Smooth muscle cell (in vitro differentiated cells): Measurements from ENCODE around the gene S100A4. TPM values are rescaled to one million over a fixed set of nuclear protein-coding genes. Genes with fewer than 3 reads are reported as not detected.

ENCODE experiments used
- DNase-seq: peaks from one replicate; lab custom pipeline; 2025; ENCODE audit not compliant: unreplicated experiment; lab: John Stamatoyannopoulos, UW
- H2AFZ ChIP-seq: fragments of 200-600 bp; sonication (generic); 2 replicates; pipeline ENCODE4 v1.6.0; 2016; ENCODE audit warnings: antibody characterized with exemption, low read depth, mild to moderate bottlenecking
- H3F3A ChIP-seq: fragments of 200-600 bp; sonication (generic); 2 replicates; pipeline ENCODE4 v1.6.0; 2017; ENCODE audit warnings: antibody characterized with exemption, low read depth
- H3K27ac ChIP-seq: fragments of 200-600 bp; sonication (generic); 2 replicates; pipeline ENCODE4 v1.5.1; 2016; ENCODE audit warnings: low read depth, mild to moderate bottlenecking
- H3K27me3 ChIP-seq: fragments of 200-600 bp; sonication (generic); 2 replicates; pipeline ENCODE4 v1.6.1; 2016; ENCODE audit warnings: low read depth, mild to moderate bottlenecking
- H3K36me3 ChIP-seq: fragments of 200-600 bp; sonication (generic); 2 replicates; pipeline ENCODE4 v1.5.1; 2016; ENCODE audit warnings: low read depth
- H3K4me1 ChIP-seq: fragments of 200-600 bp; sonication (generic); 2 replicates; pipeline ENCODE4 v1.5.1; 2016; ENCODE audit warnings: low read depth
- H3K4me2 ChIP-seq: fragments of 200-600 bp; sonication (generic); 2 replicates; pipeline ENCODE4 v1.6.0; 2016; ENCODE audit warnings: mild to moderate bottlenecking
- H3K4me3 ChIP-seq: fragments of 200-600 bp; sonication (generic); 2 replicates; pipeline ENCODE4 v1.5.1; 2016; ENCODE audit warnings: mild to moderate bottlenecking
- H3K79me2 ChIP-seq: fragments of 200-600 bp; sonication (generic); 2 replicates; pipeline ENCODE4 v1.6.0; 2016; ENCODE audit warnings: low read depth, mild to moderate bottlenecking
- H3K9ac ChIP-seq: fragments of 200-600 bp; sonication (generic); 2 replicates; pipeline ENCODE4 v1.6.0; 2016; ENCODE audit warnings: low read depth
- H3K9me3 ChIP-seq: fragments of 200-600 bp; sonication (generic); replicated peaks from 2 replicates; pipeline ENCODE4 v1.5.1; 2016; ENCODE audit warnings: low read depth
- H4K20me1 ChIP-seq: fragments of 200-600 bp; sonication (generic); 2 replicates; pipeline ENCODE4 v1.6.0; 2016; ENCODE audit warnings: low read depth
- CTCF ChIP-seq: fragments of 200-600 bp; sonication (generic); IDR thresholded peaks from 2 replicates; pipeline ENCODE4 v1.5.1; 2017; ENCODE audit warnings: borderline replicate concordance, mild to moderate bottlenecking, antibody characterized with exemption; ENCODE audit not compliant: insufficient read depth, poor library complexity, severe bottlenecking
- WGBS: methylation state at CpG from one replicate; pipeline ENCODE4 v1.1.7; 2016; ENCODE audit warnings: low lambda C conversion rate; 5-methylcytosine and 5-hydroxymethylcytosine counted together
- polyA plus RNA-seq: library from polyadenylated mRNA; unstranded; fragments of >200 nt; fragmentation: Nextera tagmentation; extraction: Ambion mirVana; gene quantifications from 2 replicates; pipeline ENCODE4 v1.2.1, GENCODE V29; 2016
- total RNA-seq: library from RNA; depleted of rRNA; stranded (reverse); fragments of >200 nt; gene quantifications from 2 replicates; pipeline ENCODE4 v1.2.3, GENCODE V29; 2014

Gene S100A4
- total and polyA plus RNA-seq, 2 experiments from 2014 or later: 1,222 to 1,802 TPM

DNA sequence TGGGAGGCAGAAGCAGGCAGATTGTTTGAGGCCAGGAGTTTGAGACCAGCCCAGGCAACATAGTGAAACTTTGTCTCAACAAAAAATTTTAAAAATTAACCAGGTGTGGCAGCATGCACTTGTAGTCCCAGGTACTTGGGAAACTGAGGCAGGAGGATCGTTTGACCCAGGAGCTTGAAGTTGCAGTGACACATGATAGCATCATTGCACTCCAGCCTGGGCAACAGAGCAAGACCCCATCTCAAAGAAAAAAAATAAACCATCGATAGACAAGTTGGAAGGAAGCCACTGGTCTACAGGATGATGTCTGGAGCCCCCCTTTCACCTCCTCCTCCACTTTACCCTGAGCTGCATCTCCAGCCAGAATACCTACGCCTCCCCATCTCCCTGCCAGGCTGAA is 26.4 kb downstream of the S100A4 start:
- H3K27me3 ChIP-seq: no peaks in the 10 kb centered on the region
- H3K27ac ChIP-seq: no peak overlapping the region
- no peaks in the 10 kb centered on the region for H3K36me3 ChIP-seq
- no peak overlapping the region for H2AFZ ChIP-seq
- H4K20me1 ChIP-seq: no peaks in the 10 kb centered on the region
- no peak overlapping the region for H3K9ac ChIP-seq
- H3K79me2 ChIP-seq: no peaks in the 10 kb centered on the region
- WGBS: 85% methylated on average over 3 of the region's 3 CpGs
- no peak for DNase-seq
- TF ChIP-seq CTCF: no peak
- H3K4me3 ChIP-seq: no peak overlapping the region
- no peak overlapping the region for H3K4me2 ChIP-seq
- H3K4me1 ChIP-seq: no peaks in the 10 kb centered on the region
- H3F3A ChIP-seq: no peaks in the 10 kb centered on the region
- H3K9me3 ChIP-seq: no peaks in the 10 kb centered on the region

DNA sequence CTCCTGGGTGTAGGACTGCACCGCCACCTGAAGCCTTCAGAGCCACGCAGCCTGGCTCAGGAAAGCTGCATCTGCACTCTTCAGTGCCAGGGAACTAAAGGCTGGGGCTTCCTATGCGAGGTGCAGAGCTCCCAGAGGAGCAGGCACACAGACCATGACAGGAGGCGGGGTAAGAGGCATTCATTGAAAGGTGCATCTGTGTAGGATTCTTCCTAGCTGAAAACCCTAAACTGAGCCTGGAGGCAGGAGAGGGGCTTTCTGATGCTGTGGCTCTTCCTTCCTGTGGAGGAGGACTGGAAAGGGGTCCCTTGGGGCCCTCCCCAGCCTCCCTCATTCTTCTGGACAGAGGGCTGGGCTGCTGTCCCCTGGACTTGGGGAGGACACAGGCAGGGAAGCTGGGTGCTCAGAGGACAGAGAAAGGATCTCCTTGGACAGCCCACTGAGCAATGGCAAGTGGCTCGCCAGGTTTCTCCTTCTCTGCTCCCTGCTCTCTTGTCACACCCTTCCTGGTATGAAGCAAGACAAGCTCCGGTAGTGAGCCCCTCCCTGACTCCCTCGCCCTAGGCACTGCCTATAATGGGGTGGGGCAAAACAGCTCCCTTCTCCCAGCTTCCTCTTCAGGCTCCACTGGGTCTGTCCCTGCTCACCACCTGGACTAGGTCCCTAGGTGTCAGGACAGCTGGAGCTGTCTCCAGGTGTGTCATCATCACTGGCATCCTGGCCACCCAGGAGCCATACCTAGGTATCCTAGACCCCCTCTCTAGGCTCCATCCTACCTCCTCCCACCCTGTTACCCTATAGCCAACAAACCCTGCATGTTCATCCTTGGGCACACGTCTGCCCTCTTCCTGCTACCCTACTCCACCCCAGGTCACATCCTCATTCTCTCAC is 29.9 kb downstream of the S100A4 start:
- Histone ChIP-seq H3K79me2 (no peaks in the 10 kb centered on the region), H3K27me3 (no peaks in the 10 kb centered on the region), H3K4me2 (no peak overlapping the region), H3K27ac (no peak overlapping the region), H4K20me1 (no peaks in the 10 kb centered on the region), H3K36me3 (no peaks in the 10 kb centered on the region), H3K4me3 (no peak overlapping the region), H3K4me1 (no peaks in the 10 kb centered on the region), H3F3A (no peaks in the 10 kb centered on the region), H2AFZ (no peak overlapping the region), H3K9ac (no peak overlapping the region), H3K9me3 (no peaks in the 10 kb centered on the region)
- WGBS: 55% methylated on average over 8 of the region's 8 CpGs
- DNase-seq: no peak
- no peak for TF ChIP-seq CTCF

DNA sequence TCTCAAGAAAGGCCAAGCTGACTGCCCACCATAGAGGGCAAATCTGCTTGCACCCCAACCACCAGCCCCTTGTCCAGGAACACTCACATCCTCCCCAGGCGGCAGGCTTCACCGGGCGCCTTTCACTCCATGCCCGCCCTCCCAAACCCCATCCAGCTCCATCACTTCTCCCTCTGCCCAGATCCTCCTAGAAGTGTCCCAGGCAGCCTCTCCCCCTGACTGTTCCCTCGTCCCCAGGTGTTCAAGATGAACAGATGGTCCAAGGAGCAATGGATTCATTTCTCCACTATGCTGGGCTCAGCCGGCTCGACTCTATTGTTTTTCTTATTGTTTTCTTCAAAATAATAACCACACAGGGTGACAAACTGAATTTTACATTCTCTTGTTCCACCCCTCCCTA is 31.9 kb downstream of the S100A4 start:
- no peak overlapping the region for H3K27ac ChIP-seq
- H2AFZ ChIP-seq: no peak overlapping the region
- no peak for TF ChIP-seq CTCF
- no peaks in the 10 kb centered on the region for H3K79me2 ChIP-seq
- no peak overlapping the region for H3K4me2 ChIP-seq
- H3K9me3 ChIP-seq: no peaks in the 10 kb centered on the region
- no peaks in the 10 kb centered on the region for H3F3A ChIP-seq
- WGBS: 99% methylated on average over 7 of the region's 7 CpGs
- H3K27me3 ChIP-seq: no peaks in the 10 kb centered on the region
- no peak overlapping the region for H3K9ac ChIP-seq
- H3K4me3 ChIP-seq: no peak overlapping the region
- no peak for DNase-seq
- no peaks in the 10 kb centered on the region for H4K20me1 ChIP-seq
- H3K4me1 ChIP-seq: no peaks in the 10 kb centered on the region
- H3K36me3 ChIP-seq: no peaks in the 10 kb centered on the region

- Histone ChIP-seq H3K9ac (no peak overlapping the region), H3F3A (no peaks in the 10 kb centered on the region), H3K9me3 (no peaks in the 10 kb centered on the region), H3K27ac (no peak overlapping the region), H4K20me1 (no peaks in the 10 kb centered on the region), H3K4me2 (no peak overlapping the region), H3K4me3 (no peak overlapping the region), H3K79me2 (no peaks in the 10 kb centered on the region), H3K4me1 (no peaks in the 10 kb centered on the region), H2AFZ (no peak overlapping the region), H3K36me3 (no peaks in the 10 kb centered on the region), H3K27me3 (no peaks in the 10 kb centered on the region)
- no peak for DNase-seq
- 86% methylated on average over 3 of the region's 3 CpGs for WGBS
- no peak for TF ChIP-seq CTCF
Observed at GRCh38 chr1:153513023-153513422, 32.6 kb downstream of the S100A4 start.
